Activated CD4-positive, alpha-beta T cell treated with anti-CD3 and anti-CD28 coated beads, Interleukin-2, amount 10 ng/mL, durations not matched to agents 24 days and 14 days (primary cell): Measurements from ENCODE around the gene MAGI1. TPM values are rescaled to one million over a fixed set of nuclear protein-coding genes. Genes with fewer than 3 reads are reported as not detected.
A peak's percentile ranks its signal among the peaks of the same experiment; 100 is the strongest.

Experiments
- DNase-seq: peaks from one replicate; pipeline ENCODE4 v3.0.0; 2022
- H3K27ac Mint-ChIP-seq: one replicate; pipeline ENCODE4 v1.8.0; 2022; ENCODE audit warnings: mild to moderate bottlenecking, mixed read lengths
- H3K27me3 Mint-ChIP-seq: one replicate; pipeline ENCODE4 v1.8.0; 2022; ENCODE audit warnings: mixed read lengths
- H3K36me3 Mint-ChIP-seq: one replicate; pipeline ENCODE4 v1.8.0; 2022; ENCODE audit warnings: low read depth, mild to moderate bottlenecking, mixed read lengths
- H3K4me1 Mint-ChIP-seq: one replicate; pipeline ENCODE4 v1.8.0; 2021; ENCODE audit warnings: mixed read lengths
- H3K4me3 Mint-ChIP-seq: one replicate; pipeline ENCODE4 v1.8.0; 2022; ENCODE audit warnings: mild to moderate bottlenecking, moderate library complexity, mixed read lengths
- H3K9me3 Mint-ChIP-seq: one replicate; pipeline ENCODE4 v1.8.0; 2021; ENCODE audit warnings: mixed read lengths
- intact Hi-C: fragments of 100-400 bp; cut with micrococcal nuclease; formaldehyde crosslinking; loops from one replicate; pipeline ENCODE4 v1.15.1; 2023
- total RNA-seq: library from RNA; stranded (reverse); gene quantifications from 2 replicates; pipeline ENCODE4 v1.2.3, GENCODE V29; 2022

Gene MAGI1
- total RNA-seq, 1 donor from 2014 or later = 2.0 TPM

DNA sequence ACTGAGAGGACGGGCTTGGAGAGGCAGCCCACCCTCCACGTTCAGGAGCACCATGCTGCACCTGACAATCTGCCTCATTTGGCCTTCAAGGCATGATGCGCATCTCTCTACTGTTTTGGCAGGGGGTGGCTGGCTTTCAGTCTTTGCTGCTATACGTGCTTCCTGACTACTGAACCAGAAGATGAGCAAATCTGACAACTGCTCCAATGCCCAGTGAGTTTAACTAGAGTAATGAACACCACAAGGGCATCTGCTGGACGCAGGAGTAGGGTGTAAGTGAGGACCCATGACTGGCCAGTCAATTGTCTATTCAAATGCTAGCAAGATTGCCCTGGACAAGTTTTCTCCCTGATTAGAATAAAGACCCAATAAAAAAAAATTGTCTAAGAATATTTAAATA is 335.7 kb downstream of the MAGI1 start:
- no peak overlapping the region for H3K4me3 Mint-ChIP-seq
- H3K9me3 Mint-ChIP-seq = no peaks in the 10 kb centered on the region
- no peaks in the 10 kb centered on the region for H3K4me1 Mint-ChIP-seq
- no peaks in the 10 kb centered on the region for H3K27me3 Mint-ChIP-seq
- intact Hi-C loops = no loop called here
- no peaks in the 10 kb centered on the region for H3K36me3 Mint-ChIP-seq
- DNase-seq = no peak
- no peak overlapping the region for H3K27ac Mint-ChIP-seq

DNA sequence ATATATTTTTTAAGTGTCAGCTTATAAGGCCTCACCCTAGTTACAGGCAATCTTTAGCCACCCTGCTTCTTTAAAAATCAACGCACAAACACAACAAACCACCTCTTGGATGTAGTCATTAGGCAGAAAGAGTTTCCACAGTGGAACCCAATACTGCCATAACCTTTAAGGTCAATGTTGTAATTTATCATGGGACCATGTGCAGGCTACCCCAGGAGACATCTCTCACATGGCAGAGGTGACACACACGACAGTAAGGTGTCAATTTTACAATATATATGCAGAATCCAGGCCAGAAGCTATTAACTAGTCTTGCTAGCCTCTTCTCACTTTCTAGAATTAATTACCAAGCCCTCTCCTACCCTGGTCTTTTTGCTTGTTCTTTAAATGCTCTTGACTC is 336.5 kb downstream of the MAGI1 start:
- Mint-ChIP-seq H3K27me3 (no peaks in the 10 kb centered on the region), H3K9me3 (no peaks in the 10 kb centered on the region), H3K4me1 (no peaks in the 10 kb centered on the region), H3K4me3 (no peak overlapping the region), H3K36me3 (no peaks in the 10 kb centered on the region), H3K27ac (no peak overlapping the region)
- intact Hi-C loops = no loop called here
- DNase-seq = no peak

DNA sequence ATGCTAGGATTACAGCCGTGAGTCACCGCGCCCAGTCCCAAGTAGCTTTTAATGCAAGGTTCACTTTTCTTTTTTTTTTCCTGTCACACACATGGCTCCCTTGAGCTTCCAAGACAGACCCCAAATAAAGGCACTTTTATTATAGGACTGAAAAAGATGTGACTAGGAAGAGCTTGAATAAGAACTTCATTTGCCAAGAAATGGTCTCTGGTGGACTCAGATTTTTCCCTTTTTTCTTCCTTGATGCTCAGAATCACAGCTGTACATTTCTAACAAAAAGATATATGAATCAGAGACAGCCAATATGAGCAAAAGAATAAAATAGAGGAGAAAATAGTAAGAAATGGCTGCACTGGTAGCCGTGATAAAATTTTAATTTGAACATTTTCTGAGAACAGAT is 337.2 kb downstream of the MAGI1 start:
- no peaks in the 10 kb centered on the region for H3K27me3 Mint-ChIP-seq

DNA sequence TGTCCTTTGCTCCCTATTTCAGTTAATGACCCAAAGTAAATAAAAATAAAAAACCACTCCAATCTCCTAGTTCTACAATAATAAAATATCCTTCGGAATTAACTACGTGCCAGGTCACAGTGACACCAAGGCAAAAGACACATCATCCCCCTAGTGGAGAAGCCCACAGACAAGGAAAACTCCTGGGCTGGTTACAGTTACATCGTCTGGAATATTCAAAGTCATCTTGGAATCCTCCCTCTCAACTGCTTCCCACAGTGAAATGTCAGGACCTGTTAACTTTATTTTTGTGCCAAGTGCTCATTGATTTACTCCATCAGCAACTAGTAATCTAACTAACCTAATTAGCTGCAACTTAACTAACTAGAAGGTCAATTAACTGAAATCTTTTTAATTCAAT is 349.3 kb downstream of the MAGI1 start:
- Mint-ChIP-seq H3K36me3 (no peaks in the 10 kb centered on the region), H3K9me3 (no peaks in the 10 kb centered on the region), H3K27me3 (no peaks in the 10 kb centered on the region), H3K4me1 (no peaks in the 10 kb centered on the region), H3K27ac (no peak overlapping the region), H3K4me3 (no peak overlapping the region)
- DNase-seq = no peak
- intact Hi-C loops = no loop called here

More for the DNA sequence above, 337.2 kb downstream of the MAGI1 start:
- Mint-ChIP-seq H3K27ac (no peak overlapping the region), H3K4me1 (no peaks in the 10 kb centered on the region), H3K36me3 (no peaks in the 10 kb centered on the region), H3K4me3 (no peak overlapping the region), H3K9me3 (no peaks in the 10 kb centered on the region)
- intact Hi-C loops = no loop called here
- DNase-seq = no peak

DNA sequence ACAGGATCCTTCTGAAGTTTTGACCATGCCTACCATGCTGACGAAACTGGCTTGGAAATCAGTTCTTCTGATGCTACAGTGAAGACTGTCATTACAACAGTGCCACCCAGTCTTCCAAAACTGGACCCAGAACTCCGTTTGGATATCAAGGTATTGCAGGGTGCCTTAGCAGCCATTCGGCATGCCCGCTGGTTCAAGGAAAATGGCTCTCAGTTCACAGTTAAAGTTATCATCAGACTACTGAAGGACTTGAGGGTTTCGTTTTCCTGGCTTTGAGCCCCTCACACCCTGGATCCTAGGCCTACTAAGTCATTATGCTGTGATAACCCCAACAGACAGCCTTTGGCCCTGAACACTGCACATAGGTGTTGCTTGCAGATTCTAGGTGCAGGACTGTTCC is 351.0 kb downstream of the MAGI1 start:
- no peak overlapping the region for H3K27ac Mint-ChIP-seq
- intact Hi-C loops = no loop called here
- H3K4me1 Mint-ChIP-seq = no peaks in the 10 kb centered on the region
- no peaks in the 10 kb centered on the region for H3K36me3 Mint-ChIP-seq
- no peaks in the 10 kb centered on the region for H3K27me3 Mint-ChIP-seq
- no peak overlapping the region for H3K4me3 Mint-ChIP-seq
- no peaks in the 10 kb centered on the region for H3K9me3 Mint-ChIP-seq
- no peak for DNase-seq

DNA sequence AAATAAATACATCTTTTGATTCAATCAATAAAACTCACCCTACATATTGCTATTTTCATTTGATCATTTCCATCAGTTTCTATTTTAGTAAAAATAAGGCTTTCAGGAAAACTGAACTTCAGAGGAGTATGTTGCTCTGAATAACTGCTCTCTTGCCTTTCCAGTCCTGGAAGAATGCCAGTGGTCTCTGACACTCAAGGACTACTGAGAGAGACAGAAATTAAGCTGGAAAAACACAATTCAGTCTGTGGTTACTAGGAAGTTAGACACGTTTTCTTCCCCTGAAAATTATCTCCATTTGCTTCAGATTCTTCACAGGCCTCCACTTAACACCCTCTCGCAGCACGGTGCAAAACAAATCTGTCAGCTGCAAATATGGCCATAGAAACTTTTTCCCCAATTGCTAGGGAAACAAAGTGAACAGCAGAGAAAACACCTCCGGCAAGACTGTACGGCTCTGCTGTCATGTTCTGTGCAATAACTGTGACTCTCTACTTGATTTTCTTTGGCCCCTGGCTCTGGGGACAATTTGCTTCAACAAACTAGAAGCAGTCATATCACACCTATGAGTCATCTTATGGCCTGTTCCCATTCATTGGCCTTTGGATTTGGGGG is 353.0 kb downstream of the MAGI1 start:
- intact Hi-C loops = no loop called here
- Mint-ChIP-seq H3K36me3 (no peaks in the 10 kb centered on the region), H3K9me3 (no peaks in the 10 kb centered on the region), H3K4me3 (no peak overlapping the region), H3K27me3 (no peaks in the 10 kb centered on the region), H3K4me1 (no peaks in the 10 kb centered on the region), H3K27ac (no peak overlapping the region)
- no peak for DNase-seq

DNA sequence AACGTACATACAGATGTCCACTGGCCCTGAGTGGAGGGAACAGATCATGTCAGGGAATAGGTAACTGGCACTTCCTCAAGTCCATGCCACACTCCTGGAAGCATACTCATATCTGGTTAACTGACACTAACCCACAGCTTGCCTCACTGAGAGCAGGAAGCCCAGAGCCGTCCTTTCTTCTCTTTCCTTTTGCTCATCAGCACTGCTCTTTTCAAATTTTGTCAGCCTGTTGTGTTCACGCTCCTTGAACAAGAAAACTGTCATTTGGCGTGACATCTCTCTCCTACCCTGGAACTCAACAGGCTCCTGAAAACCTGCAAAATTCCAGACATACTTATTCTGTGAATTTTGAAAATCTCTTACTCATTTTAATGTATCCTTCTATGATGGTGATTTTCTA is 360.2 kb downstream of the MAGI1 start:
- Mint-ChIP-seq H3K36me3 (no peaks in the 10 kb centered on the region), H3K9me3 (no peaks in the 10 kb centered on the region), H3K27ac (no peak overlapping the region), H3K27me3 (no peaks in the 10 kb centered on the region), H3K4me3 (no peak overlapping the region), H3K4me1 (no peaks in the 10 kb centered on the region)
- DNase-seq = no peak
- intact Hi-C loops = no loop called here

DNA sequence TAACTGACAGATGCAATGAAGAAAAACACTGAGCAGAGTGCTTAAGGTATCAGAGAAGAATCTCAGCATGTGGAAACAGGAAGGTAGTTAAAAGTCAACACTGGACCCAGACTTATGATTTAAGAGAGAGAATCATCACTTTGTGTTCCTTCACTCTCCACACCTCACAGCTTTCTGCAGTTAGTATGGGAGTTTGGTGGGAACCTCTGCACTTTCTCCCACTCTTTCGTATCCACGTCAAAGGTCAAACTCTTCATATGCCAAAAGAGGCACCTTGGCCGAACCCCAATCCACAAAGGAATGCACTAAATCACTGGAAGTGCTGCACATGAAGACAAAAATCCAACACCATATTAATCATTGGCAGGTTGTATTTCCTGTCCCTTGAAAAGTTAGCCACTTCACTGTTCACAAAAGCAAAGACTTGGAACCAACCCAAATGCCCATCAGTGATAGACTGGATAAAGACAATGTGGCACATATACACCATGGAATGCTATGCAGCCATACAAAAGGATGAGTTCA is 361.2 kb downstream of the MAGI1 start:
- H3K27ac Mint-ChIP-seq = no peak overlapping the region
- no peaks in the 10 kb centered on the region for H3K36me3 Mint-ChIP-seq
- H3K9me3 Mint-ChIP-seq = no peaks in the 10 kb centered on the region
- H3K27me3 Mint-ChIP-seq = no peaks in the 10 kb centered on the region
- H3K4me1 Mint-ChIP-seq = no peaks in the 10 kb centered on the region
- intact Hi-C loops = no loop called here
- DNase-seq = no peak
- H3K4me3 Mint-ChIP-seq = no peak overlapping the region

DNA sequence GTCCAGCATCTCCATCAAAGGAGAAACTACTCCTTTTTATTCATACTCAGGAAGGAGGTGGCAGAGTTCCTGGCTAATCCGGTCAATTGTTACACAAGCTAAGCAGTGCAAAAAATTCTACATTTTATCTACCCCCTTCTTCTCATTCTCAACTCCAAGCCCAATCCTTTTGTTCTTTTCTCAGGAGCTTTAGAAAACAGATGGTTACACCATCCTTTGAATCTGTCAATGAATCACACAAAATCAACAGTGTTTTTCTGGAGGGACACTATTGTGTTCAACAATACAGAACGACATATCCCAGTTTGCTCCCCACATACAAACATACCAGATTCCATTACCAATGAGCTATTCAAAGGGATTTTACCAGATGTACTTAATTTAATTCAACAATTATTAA is 362.1 kb downstream of the MAGI1 start:
- DNase-seq = no peak
- H3K36me3 Mint-ChIP-seq = no peaks in the 10 kb centered on the region
- H3K9me3 Mint-ChIP-seq = no peaks in the 10 kb centered on the region
- no peaks in the 10 kb centered on the region for H3K4me1 Mint-ChIP-seq
- intact Hi-C loops = no loop called here
- no peaks in the 10 kb centered on the region for H3K27me3 Mint-ChIP-seq
- H3K27ac Mint-ChIP-seq = no peak overlapping the region
- H3K4me3 Mint-ChIP-seq = no peak overlapping the region

DNA sequence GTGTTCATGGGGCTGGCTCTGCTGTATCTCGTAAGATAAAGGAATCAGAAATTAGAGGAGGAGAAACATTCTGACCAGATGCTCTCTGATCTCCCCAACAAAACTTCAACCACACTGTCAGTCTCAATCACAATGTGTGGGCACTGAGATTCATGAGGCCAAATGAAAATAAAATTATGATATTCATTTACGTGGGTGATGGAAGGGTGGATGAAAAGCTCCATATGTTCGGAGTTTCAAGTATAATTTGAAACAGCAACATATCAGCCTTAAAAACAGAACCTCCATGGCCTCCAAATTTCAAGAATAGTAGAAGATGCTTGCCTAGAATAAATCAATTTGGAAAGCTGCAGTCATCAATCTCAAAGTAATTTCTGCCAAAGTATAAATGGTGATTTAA is 363.7 kb downstream of the MAGI1 start:
- H3K4me3 Mint-ChIP-seq = no peak overlapping the region
- H3K27me3 Mint-ChIP-seq = no peaks in the 10 kb centered on the region
- H3K4me1 Mint-ChIP-seq = no peaks in the 10 kb centered on the region
- no peak overlapping the region for H3K27ac Mint-ChIP-seq
- DNase-seq = no peak
- no peaks in the 10 kb centered on the region for H3K36me3 Mint-ChIP-seq
- H3K9me3 Mint-ChIP-seq = no peaks in the 10 kb centered on the region
- intact Hi-C loops = no loop called here

DNA sequence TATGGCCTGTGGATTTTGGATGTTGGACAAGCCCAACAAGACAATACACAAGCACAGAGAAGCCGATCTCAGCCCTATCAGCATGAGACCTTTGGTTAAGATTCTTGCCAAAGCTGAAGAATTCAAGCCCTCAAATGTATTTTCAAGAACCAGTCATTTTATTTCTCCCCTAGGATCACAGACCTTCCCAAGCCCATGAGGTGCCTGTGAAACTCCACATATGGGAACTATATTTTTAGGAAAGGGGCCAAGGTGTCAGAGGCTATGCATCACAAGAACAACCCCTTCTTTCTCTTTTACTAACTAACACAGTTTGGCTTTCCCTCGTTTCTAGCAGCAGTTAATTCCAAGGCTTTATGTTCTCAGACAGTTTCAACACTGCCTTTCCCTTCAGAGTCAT is 364.5 kb downstream of the MAGI1 start:
- intact Hi-C loops = loop anchor here (5.0 kb wide), 1 partner anchor 1142 kb away; no protein-coding TSS in a partner anchor
- DNase-seq = no peak
- no peaks in the 10 kb centered on the region for H3K9me3 Mint-ChIP-seq

DNA sequence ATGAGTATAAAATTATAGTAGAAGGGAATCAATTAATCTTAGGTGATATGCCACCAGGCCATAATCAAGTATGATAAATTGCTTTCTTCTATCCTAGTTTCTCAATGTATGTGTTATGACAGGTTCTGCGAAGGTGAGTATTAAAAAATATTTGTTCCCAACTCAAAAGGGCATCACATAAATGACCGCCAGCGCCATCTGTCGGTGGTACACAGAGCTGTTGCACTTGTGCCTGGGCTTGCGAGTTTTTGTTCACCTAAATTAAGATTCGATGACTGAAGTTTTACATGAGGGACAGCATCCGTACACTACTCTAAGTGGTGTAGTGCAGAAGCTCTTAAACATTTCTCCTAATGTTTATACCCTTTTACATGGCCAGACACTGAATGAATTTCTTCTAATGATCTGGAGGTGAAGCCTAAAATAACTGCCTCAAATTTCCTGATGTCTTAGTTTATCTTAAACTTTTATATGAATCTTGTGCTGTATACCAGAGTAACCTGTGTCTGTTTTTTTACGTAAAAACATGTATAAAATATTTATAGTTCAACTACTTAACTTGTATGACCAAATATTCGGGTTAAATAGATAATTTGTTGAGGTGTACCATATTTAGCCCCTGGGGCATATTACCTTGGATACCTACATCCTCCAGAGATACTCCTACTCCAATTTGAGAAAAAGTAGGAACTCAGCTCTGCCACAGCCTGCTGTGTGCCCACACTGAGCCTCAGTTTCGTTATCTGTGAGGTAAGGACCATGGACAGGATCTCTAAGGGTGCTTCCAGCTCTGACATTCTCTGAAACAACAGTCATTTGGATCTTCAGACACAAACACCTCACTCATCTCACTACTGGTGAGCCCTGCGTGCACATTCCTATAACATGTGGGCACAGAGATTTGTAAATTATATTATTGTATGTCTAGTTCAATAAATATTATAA is 365.6 kb downstream of the MAGI1 start:
- Mint-ChIP-seq H3K4me3 (no peak overlapping the region), H3K27me3 (no peaks in the 10 kb centered on the region), H3K9me3 (no peaks in the 10 kb centered on the region), H3K36me3 (no peaks in the 10 kb centered on the region), H3K4me1 (no peaks in the 10 kb centered on the region), H3K27ac (no peak overlapping the region)
- DNase-seq = peak; percentile 65
- intact Hi-C loops = loop anchor here (5.0 kb wide), 1 partner anchor 1141 kb away; no protein-coding TSS in a partner anchor

More for the DNA sequence above, 364.5 kb downstream of the MAGI1 start:
- H3K27me3 Mint-ChIP-seq = no peaks in the 10 kb centered on the region
- no peaks in the 10 kb centered on the region for H3K4me1 Mint-ChIP-seq
- H3K27ac Mint-ChIP-seq = no peak overlapping the region
- no peak overlapping the region for H3K4me3 Mint-ChIP-seq
- H3K36me3 Mint-ChIP-seq = no peaks in the 10 kb centered on the region

DNA sequence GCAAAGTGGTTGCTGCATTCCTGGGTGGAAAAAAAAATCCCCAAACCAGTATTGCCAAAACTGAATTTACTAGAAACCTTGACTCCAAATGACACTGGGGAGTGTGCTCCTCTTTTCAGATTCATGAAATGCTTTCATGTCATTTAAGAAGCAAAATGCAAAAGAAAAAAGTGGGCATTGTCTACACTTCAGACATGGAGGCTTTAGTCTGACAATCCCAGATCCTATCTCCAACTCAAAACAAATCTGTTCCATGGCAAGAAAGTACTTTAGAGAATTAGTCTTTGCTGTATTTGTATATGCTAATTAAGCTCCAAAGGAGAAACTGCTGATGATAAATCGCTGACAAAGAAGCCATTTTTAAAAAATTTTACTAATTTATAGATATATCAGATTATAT is 366.7 kb downstream of the MAGI1 start:
- intact Hi-C loops = loop anchor here (5.0 kb wide), 1 partner anchor 1140 kb away; no protein-coding TSS in a partner anchor
- Mint-ChIP-seq H3K27me3 (no peaks in the 10 kb centered on the region), H3K36me3 (no peaks in the 10 kb centered on the region), H3K4me1 (no peaks in the 10 kb centered on the region), H3K4me3 (no peak overlapping the region), H3K9me3 (no peaks in the 10 kb centered on the region), H3K27ac (no peak overlapping the region)
- no peak for DNase-seq

DNA sequence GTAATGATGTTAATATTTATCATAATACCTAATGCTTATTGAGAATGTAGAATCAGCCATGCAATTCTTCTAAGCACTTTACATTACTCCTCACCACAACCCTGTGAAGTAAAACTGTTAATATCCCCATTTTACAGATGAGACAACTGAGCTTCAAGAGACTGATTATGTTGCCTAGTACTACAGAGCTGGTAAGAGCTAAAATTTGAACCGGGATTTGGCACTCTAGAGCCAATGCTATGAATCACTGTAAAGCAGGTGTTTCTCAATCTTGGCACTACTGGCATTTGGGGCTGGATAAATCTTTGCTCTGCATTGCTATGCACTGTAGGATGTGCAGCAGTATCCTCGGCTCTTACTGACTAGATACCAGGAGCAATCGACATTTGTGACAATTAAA is 367.7 kb downstream of the MAGI1 start:
- no peak for DNase-seq
- Mint-ChIP-seq H3K27me3 (no peaks in the 10 kb centered on the region), H3K4me1 (no peaks in the 10 kb centered on the region), H3K4me3 (no peak overlapping the region), H3K9me3 (no peaks in the 10 kb centered on the region), H3K27ac (no peak overlapping the region), H3K36me3 (no peaks in the 10 kb centered on the region)
- intact Hi-C loops = loop anchor here (5.0 kb wide), 1 partner anchor 1139 kb away; no protein-coding TSS in a partner anchor
